Amniotic epithelial cell (primary cell): ENCODE data around the gene IGFBP2.
A peak's percentile ranks its signal among the peaks of the same experiment; 100 is the strongest.

Experiments
- DNase-seq: peaks from one replicate; pipeline ENCODE4 v3.0.0-alpha.2; 2010; ENCODE audit warnings: low read depth

The IGFBP2 gene

DNA sequence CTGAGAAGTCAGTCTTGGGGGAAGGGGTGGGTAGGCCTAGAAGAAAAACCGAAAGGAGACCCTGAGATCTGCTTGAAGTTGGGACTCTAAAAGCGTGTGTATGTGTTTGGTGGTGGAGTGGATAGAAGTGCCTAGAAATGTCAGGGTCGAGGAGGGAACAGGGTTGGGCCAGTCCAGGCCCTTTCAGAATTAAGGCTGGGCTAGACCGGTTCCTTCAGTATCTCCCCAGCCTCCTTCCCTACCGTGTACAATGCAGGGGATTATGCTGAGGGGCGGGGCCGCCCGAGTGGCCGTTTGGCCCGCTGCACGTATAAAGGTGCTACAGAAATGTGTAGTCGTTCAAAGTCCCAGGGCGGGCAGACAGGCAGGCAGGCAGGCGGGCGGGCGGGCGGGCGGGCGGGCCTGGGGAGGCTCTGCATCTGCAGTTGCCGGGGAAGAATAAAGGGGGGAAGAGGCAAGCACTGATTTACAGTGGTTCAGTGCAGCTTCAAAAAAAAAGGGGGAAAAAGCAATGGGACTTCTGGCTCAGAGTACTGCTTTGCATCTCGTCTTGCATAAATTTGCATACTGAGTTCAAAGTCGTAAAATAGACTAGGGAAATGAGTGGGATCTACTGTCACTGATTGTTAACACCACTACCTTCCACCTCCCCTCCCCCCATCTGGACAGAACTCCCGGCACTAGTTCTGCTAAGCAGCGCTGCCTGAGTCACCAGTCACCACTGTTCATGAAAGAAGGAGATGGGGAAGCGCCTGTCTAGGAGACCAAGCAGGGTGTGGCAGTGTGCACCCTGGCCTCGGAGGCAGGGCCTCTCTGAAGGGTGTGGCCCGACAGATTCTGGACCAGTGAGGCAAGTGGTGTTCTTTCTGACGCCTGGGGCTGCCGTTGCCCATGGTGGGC lies 3.6 kb downstream of the IGFBP2 start:
- DNase-seq: peak; percentile 54

DNA sequence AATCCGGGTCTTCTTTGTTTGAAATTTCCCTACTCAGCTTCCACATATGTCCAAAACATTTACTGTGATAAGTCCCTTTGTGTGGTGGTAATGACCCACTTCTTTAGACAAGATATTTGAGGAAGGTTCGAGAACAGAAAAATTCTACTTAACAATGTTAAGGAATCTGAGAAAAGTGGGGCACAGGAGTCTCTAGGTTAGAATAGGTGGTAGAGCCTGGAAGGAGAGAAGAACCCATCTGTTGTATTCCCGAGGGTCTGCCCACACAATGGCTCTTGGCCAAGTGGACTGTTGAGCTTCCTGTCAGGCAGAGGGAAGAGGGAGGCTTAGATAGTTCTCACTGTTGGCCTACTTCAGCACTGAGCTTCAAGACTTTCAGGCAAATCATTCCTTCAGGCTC lies 4.3 kb downstream of the IGFBP2 start:
- no peak for DNase-seq

DNA sequence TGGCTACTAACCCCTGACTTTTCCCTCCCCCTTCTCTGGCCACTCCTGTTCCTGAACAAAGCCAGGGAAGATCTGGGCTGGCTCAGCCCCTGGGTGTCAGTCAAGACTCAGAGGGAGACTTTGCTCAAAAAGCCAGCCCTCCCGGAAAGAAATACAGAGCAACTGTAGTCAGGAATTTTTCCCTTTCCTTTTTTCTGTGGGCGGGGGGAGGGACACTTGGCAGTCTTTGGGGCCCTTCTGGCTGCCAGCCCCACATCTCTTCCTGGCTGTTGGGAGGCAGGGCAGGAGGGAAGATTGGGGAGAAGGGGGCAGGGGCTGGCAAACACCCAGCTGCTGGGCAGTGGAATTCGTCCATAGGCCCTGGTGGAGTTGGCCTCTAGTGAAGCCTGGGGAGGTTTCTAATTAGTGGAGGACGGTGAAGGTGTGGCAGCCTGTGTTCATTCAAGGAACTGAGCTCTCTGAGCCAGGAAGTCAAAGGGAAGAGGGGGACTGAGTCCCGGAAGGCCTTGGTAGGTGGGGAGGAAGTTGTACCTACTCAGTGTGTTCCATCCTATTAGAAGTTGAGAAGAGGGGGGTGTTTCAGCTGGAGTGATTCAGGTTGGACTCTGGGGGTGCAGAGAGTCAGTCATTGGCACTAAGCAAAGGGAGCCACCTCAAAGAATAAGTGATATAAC lies 10.9 kb downstream of the IGFBP2 start:
- DNase-seq: peak; percentile 37

DNA sequence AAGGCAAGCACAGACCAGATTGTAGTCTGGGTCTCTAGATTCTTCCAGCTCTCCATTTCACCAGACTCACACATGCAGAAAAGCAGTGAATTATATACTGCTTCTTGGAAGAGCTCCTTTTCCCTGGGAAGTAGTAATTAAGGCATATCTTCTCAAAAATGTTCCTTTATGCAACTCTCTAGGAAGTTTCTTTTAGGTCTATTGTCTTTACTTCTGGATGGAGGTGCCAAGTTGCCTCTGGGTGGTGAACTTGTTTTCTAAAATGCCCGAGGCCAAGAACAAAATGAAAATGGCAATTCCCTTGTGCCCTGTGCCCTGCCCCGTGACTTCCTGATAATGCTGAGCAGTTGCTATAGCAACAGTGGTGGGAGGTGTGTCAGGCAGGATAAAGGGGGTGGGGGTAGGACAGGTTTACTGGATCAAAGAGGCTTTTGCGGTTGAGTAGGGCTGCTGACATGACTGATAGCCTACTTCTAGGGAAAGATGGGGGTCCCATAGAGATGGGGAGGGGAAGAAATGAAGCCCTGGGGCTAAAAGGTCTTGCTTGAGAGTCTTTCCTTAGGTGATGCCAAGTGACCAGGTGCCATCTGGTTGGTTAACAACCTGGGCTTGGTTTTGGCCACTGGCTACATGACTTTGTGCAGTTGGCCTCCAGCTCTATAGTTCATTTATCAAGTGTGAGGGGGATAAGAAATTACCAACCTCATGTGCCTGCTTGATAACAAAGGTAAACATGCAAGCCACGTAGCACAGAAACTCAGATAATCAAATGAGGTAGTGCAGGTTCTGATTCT lies 11.8 kb downstream of the IGFBP2 start:
- no peak for DNase-seq

DNA sequence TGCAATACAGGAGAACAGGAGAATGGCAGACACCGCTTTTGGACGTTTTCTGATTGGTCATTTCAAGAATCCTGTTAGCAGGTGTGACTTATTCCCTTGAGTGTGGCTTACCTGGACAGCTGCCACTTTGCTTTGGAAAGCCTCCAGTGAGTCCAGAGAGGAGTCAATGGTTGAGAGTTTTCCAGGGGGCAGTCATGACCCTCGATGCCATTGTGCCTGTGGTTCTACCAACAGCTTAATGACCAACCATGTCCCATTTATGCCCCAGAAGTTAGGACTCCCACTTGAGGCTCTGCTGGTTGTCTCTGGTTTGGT lies 12.4 kb downstream of the IGFBP2 start:
- DNase-seq: no peak

DNA sequence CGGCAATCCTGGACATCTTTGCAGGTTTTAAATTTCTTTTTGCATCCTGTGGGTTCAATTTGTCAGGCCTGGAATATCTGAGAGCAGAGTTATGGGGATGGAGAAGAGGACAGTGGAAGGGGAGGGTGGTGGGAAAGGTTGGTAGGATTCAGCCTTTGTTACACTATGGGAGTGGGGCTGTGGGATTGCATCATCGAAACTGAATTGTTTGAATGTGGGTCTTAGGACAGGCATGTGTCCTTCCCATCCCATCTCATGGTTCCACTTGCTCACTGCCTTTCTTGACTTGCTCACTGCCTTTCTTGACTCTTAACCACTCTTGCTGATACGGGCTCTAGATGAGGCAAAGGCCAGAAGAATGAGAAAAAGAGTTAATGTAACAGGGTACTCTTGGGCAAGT lies 12.9 kb downstream of the IGFBP2 start:
- DNase-seq: no peak

DNA sequence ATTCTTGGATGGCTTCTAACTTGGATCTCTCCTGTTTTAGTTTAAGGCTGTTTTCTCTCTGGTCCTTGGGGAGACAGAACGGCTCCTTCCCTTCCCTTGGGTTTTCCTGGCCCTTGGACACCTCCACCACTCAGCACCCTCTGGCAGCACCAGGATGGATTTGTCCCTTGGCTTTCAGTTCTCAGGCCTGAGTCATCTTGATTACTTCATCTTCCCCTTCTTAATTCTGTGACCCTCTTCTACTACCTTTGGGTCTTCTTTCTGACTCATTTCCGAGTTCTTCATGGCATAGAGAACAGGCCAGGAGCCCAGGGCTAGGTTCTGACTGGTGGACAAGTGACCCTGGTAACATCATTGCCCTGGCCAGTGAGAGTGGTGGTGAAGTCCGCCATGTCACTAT lies 14.9 kb downstream of the IGFBP2 start:
- DNase-seq: peak; percentile 37

DNA sequence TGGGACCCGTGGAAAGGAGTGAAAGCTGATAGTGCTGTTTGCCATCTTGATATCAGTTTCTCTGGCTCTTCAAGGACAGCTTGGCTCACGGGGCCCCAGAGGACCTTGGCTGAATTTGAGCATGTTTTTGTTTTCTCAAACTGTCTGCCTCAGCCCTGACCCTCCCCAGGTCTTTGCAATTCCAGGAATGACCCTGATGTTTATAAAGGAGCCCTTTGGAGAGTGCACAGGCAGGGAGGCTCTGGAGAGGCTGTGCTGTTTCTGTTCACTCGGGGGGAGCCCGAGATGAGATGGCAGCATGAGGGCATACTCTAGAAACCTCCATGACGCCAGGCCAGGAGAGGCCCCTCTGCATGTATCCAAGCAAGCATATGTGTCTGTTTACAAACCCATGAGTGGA lies 16.4 kb downstream of the IGFBP2 start:
- no peak for DNase-seq

DNA sequence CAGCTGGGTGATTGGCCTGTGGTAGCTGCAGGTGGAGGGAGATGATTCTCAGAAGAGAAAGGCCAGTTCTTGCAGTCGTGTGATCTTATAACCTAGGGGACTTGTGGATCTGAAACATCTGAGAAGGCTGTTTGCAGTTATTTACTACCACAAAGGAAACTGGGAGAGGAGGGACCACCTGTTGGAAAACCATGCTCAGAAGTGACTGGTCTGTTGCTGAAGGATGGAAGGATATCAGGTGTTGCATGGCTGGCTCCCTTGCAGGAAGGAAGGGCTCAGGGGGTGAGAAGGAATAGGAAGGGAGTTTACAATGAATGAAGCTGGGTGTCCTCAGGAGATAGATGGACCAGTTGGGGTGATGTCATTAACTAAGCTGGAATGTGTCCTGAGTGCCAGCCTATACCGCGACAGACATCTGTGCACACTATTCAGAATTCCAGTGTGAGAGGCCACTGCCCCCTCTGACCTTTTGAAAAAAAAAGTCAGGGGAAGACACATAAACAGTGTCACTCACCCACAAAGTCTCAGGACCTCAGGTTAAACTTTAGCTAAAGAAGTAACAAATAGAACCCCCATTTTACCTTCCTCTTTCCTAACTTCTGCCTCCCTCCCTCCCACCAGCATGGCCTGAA lies 17.5 kb downstream of the IGFBP2 start:
- DNase-seq: no peak

DNA sequence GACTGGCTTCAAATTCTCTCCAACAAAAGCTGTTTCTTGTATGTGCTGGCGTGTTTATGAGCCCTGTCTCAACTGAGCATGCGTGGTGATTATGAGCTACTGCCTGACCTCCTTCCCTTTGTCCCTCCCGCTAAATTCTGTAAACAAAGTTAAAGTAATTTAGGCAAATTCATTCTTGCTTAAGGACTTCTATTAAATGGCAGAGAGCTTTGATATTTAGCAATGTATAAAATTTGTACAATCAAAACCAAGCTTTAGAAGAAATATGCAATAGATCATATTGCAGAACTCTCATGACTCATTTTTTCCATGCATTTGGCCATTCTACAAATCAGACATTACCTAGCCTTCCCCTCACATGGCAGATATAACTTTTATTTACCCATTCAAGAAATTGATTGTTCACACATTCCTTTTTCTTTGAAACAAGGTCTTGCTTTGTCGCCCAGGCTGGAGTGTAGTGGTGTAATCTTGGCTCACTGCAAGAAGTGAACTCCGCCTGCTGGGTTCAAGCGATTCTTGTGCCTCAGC lies 18.2 kb downstream of the IGFBP2 start:
- DNase-seq: peak; percentile 80

DNA sequence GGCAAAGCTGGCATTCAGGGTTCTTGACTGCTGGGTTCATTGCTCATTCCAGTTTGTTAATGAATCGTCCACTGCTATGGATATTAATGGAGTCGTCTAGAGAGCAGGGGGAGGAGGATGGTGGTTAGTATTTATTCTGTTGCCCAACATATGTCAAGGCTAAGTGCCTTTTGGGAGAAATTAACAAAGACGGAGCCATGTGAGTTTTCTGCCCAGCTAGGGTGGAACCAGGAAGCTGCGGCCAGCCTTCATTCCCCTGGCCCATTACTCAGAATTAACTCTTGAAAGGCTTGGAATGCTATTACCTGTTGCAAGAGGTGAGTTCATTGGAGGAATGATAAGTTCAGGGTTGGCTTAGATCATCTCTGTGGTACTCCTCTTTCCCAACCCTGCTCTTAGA lies 19.3 kb downstream of the IGFBP2 start:
- DNase-seq: peak; percentile 91

DNA sequence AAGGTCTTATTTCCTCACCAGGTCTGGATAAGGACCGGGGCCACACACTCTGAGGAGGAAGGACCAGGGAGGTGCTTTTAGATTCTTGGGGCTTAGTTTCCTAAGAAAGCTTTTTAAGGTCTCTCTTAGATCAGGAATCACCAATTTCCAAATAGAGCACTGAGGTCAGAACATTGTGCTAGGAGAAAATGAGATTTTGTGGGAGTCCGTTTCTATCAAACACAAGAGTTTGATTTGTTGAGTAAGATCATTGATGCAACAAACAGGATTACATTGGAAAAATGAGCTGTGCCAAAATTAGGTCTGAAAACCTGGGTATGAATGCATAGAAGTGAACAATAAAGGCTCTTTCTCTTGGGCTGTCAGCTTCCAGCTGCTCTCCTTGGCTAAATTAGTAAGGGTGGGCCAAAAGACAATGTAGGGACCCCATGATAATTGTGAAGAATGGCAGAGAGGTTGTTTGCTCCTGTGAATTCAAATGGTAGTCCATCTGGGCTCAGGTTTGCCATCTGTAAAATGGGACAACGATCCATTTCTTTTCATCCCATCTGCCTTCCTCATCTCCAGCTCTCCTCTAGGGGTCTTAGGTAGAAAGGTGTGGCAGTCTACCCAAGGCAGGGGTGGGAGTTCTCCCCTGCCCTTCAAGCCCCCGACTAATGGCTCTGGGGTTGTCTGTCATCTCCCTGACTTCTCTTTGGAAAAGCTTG lies 20.0 kb downstream of the IGFBP2 start:
- DNase-seq: peak; percentile 40

DNA sequence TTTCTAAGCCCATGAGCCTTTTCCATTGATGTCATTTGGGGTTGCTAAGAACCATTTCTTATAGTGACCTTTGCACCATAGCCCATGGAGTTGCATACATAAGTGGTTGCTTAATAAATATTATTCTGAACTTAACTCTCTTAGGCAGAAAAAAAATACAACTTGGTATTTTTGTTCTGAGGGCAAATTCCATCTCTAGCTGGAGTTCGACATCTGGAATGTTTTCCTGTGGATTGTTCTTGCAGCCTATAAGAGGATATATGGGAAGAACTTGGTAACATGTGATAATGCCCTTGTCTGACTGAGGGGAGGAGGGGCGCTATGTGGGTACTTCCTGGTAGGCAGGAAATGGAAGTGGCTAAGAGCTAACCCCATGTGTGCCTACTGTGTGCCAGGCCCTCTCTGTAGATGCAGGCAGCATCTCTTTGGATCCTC lies 20.7 kb downstream of the IGFBP2 start:
- DNase-seq: peak; percentile 72

DNA sequence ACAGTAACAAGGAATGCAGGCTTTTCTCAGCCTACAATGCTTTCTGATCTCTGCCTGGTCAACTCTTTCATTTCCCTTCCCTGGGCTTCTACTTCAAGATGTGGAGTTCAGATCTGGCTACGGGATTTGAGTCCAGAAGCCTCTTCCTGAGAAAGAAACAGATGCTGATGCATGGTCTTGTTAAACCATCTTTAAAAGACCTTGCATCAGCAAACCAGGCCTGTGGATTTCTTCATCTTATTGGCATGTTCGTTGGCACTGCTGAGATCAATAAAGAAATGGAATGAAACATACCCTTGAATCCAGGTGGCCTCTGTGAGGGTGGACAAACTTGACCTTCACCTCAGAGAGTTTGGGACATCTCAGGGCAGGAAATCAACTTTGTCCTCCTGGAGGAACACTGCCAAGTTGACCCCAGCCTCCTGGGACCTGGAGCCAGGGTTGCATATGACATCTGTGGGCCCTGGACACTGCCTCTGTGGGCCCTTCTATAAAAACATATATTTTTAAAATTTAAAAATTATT lies 21.4 kb downstream of the IGFBP2 start:
- DNase-seq: no peak

DNA sequence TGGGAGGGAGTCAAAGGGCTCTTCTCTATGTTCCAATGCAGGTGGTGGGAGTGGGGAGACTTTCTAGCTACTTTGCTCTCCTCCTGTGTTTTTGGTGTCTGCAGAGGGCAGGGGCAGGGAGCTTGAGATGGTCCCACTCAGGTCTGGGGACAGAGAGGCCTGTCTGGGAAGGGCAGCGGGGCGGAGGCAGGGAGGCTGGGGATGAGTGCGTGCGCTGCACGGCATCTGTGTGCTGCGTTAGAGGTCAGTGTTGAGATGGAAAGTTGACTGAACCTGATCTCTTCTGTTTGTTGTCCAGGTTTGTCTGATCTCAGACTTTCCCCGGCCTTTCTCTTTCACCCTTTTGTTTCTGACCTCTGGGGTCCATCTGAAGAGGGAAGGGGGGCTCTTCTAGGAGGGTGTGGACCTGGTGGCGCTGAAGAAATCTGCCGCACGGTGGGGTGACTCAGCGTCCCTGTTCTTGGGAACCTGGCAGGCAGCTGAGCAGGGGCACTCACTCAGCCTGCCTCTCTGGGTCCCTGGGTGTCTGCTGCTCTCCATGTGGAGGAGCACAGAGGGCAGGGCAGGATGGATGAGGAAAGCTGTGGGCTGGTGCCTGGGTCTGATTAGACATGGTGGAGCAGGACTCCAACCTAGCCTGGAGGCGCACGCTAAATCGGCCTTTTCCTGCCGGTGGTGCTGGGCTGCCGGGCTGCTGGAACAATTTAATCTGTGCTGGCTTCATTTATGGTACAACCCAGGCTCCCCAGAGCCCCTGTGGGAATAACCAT lies 24.1 kb downstream of the IGFBP2 start:
- DNase-seq: no peak

DNA sequence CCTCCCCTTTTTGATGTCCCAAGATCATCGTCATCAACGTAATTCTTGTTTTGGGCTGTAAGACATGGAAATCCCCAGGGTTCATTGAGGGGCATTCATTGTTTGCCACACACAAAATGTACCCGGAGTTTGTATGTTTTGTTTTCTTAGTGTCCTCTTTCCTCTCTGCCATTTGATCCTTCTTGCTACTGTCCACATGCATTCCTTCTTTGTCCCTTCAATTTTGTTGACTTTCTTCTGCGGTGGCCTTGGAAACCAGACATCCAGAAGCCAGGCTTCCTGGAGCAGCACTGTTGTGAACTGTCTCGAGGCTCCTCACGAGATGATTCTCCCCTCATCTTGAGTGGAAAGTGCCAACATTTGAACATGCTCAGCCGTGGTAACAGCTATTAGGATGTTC lies 24.8 kb downstream of the IGFBP2 start:
- DNase-seq: no peak

DNA sequence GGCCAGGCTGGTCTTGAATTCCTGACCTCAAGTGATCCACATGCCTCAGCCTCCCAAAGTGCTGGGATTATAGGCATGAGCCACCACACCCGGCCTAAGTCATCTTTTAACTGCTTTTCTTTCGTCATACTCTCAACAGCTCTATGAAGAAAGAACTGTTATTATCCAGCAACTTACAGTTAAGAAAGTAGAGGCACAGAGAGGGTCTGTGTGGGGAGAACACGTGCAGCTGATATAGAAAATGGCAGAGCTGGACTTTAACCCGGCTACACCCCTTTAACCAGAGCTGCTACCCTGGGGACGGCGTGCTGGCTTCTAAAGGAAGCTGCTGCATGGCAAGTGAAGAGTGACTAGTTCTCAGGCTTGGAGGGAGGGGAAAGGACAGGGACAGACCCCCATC lies 25.5 kb downstream of the IGFBP2 start:
- peak; percentile 33 for DNase-seq

DNA sequence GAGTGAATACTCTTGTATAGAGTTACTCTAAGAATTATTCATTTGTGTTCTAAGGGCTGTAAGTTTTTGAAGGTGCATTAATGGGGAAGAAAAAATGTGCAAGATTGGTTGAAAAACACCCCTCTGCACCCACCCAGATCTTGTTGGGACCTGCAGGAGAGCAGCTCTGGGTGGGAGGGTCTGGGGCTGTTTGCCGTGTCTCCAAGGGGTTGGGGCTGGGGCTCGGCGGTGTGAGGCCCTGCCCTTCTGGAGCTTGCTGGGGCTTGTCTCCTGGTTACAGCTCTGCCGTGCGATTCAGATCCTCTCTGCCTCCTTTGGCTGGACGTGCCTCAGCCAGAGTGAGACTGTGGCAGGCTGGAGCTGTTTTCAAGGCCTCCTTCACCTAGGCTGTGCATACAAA lies 26.1 kb downstream of the IGFBP2 start:
- DNase-seq: no peak

DNA sequence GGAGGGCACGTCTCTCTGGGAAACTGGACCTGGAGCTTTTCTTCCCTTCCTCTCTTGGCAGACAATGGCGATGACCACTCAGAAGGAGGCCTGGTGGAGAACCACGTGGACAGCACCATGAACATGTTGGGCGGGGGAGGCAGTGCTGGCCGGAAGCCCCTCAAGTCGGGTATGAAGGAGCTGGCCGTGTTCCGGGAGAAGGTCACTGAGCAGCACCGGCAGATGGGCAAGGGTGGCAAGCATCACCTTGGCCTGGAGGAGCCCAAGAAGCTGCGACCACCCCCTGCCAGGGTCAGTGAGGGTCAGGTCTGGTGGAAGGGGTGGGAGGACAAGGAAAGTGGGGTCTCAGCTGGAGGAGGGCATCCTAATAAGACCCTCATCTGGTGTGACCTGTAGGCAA lies 27.3 kb downstream of the IGFBP2 start:
- no peak for DNase-seq

DNA sequence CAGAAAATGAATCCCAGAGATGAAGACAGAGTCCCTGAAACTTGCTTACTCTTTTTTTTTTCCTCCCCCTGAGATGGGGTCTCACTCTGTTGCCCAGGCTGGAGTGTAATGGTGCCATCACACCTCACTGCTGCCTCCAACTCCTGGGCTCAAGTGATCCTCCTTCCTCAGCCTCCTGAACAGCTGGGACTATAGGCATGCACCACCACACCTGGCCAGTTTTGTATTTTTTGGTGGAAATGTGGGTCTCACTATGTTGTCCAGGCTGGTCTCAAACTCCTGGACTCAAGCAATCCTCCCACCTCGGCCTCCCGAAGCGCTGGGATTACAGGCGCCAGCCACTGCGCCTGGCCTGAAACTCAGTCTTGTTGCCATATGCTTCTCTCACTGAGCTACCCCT lies 27.8 kb downstream of the IGFBP2 start:
- DNase-seq: no peak
